Caco-2 (cell line): ENCODE measurements around the gene AMD1. TPM values are rescaled to one million over a fixed set of nuclear protein-coding genes. Genes with fewer than 3 reads are reported as not detected.

Experiments
- BruUV-seq: library from RNA; stranded (reverse); fragments of 400-500 nt; replicated peaks from 2 replicates; lab custom pipeline; 2021; lab: Mats Ljungman, UMichigan
- CTCF ChIA-PET: fragments of 300-600 bp; sonication (Branson Sonifier 250); formaldehyde crosslinking; loops from one replicate; lab custom pipeline; 2022; ENCODE audit warnings: antibody characterized with exemption; lab: Charles Lee
- POLR2A ChIA-PET: fragments of 300-600 bp; sonication (Branson Sonifier 250); formaldehyde crosslinking; loops from one replicate; lab custom pipeline; 2022; ENCODE audit warnings: antibody characterized with exemption; lab: Charles Lee
- DNase-seq, 2 experiments: peaks; one replicate each; pipeline versions ENCODE4 v3.0.0 to v3.0.0-alpha.2; 2020 to 2022
- H3K27me3 ChIP-seq: replicated peaks from 2 replicates; pipeline ENCODE4 v1.6.0; 2011; ENCODE audit warnings: low read length; ENCODE audit not compliant: control insufficient read depth, insufficient read depth
- H3K36me3 ChIP-seq: 2 replicates; pipeline ENCODE4 v1.5.1; 2011; ENCODE audit warnings: low read length; ENCODE audit not compliant: control insufficient read depth, insufficient read depth
- H3K4me1 ChIP-seq: fragments of 250-450 bp; sonication (Bioruptor Pico); 2 replicates; pipeline ENCODE4 v1.5.1; 2020; ENCODE audit warnings: mild to moderate bottlenecking
- H3K4me3 ChIP-seq: 2 replicates; pipeline ENCODE4 v1.5.1; 2011; ENCODE audit warnings: low read depth, mild to moderate bottlenecking, control low read depth, low read length
- H3K9me3 ChIP-seq: fragments of 250-450 bp; sonication (Bioruptor Pico); 2 replicates; pipeline ENCODE4 v1.5.1; 2020; ENCODE audit warnings: mild to moderate bottlenecking, moderate library complexity
- H3K27ac Mint-ChIP-seq: one replicate; pipeline ENCODE4 v1.8.0; 2022; ENCODE audit warnings: mixed read lengths; ENCODE audit not compliant: unreplicated experiment
- H3K27me3 Mint-ChIP-seq: one replicate; pipeline ENCODE4 v1.8.0; 2022; ENCODE audit warnings: mixed read lengths; ENCODE audit not compliant: insufficient read depth, unreplicated experiment
- H3K36me3 Mint-ChIP-seq: one replicate; pipeline ENCODE4 v1.8.0; 2022; ENCODE audit warnings: mild to moderate bottlenecking, mixed read lengths; ENCODE audit not compliant: insufficient read depth, unreplicated experiment
- H3K4me1 Mint-ChIP-seq: one replicate; pipeline ENCODE4 v1.8.0; 2022; ENCODE audit warnings: low read depth, mixed read lengths; ENCODE audit not compliant: unreplicated experiment
- H3K4me3 Mint-ChIP-seq: one replicate; pipeline ENCODE4 v1.8.0; 2022; ENCODE audit warnings: mild to moderate bottlenecking, moderate library complexity, mixed read lengths; ENCODE audit not compliant: unreplicated experiment
- H3K9me3 Mint-ChIP-seq: one replicate; pipeline ENCODE4 v1.8.0; 2022; ENCODE audit warnings: mixed read lengths; ENCODE audit not compliant: unreplicated experiment
- CTCF ChIP-seq, 2 experiments: fragments of 200-600 bp in 1 of 2; IDR thresholded peaks; 1 replicate in 1 of 2; 2 replicates in 1 of 2; pipeline versions ENCODE4 v1.5.1 to v1.8.0; 2011 to 2022; ENCODE audit warnings: antibody characterized with exemption in 1 of 2, control low read depth in 1 of 2, inconsistent platforms in 1 of 2, low read depth in 1 of 2, low read length in 1 of 2, mild to moderate bottlenecking in 1 of 2, moderate library complexity in 1 of 2; ENCODE audit not compliant: insufficient read depth in 1 of 2, severe bottlenecking in 1 of 2, unreplicated experiment in 1 of 2
- intact Hi-C: fragments of 100-400 bp; cut with micrococcal nuclease; formaldehyde crosslinking; loops from one replicate; pipeline ENCODE4 v1.10.0; 2022; ENCODE audit not compliant: unreplicated experiment
- total RNA-seq: library from RNA; stranded (reverse); gene quantifications from 2 replicates; pipeline ENCODE4 v1.2.3, GENCODE V29; 2022

Gene AMD1
- total RNA-seq, 1 experiment from 2014 or later, result 90.0 TPM

- intact Hi-C loops, result loop anchor here (1.0 to 5.0 kb wide), 4 partner anchors 119 to 726 kb away; no protein-coding TSS in a partner anchor
Observed at GRCh38 chr6:110876170-110876773, 1.7 kb downstream of the AMD1 start.

GRCh38 chr6:110876806-110877564 lies 2.4 kb downstream of the AMD1 start:
- H3K36me3 ChIP-seq, result no peaks in the 10 kb centered on the region
- Mint-ChIP-seq H3K4me3 (peak overlapping the region; percentile 98), H3K27ac (peak overlapping the region; percentile 82), H3K4me1 (peaks cover 29% of the 10 kb centered on the region), H3K36me3 (peaks cover 63% of the 10 kb centered on the region), H3K9me3 (no peaks in the 10 kb centered on the region), H3K27me3 (no peaks in the 10 kb centered on the region)
- peak overlapping the region; percentile 93 for H3K4me3 ChIP-seq
- H3K9me3 ChIP-seq, result no peaks in the 10 kb centered on the region
- intact Hi-C loops, result loop anchor here (1.0 to 5.0 kb wide), 4 partner anchors 120 to 725 kb away; no protein-coding TSS in a partner anchor
- H3K4me1 ChIP-seq, result peaks cover 36% of the 10 kb centered on the region
- no peaks in the 10 kb centered on the region for H3K27me3 ChIP-seq
- no peak for DNase-seq
- POLR2A ChIA-PET, result interaction anchor here (0.6 to 4.8 kb wide), 12 partner anchors 10 to 199 kb away, joined by 3 to 200 read pairs (median 4); partner anchors contain the start of genes CDK19 and GTF3C6
- TF ChIP-seq CTCF (IDR thresholded peaks at IDR 0.05; ENCODE audit: insufficient read depth in 1 of 2, low read depth in 1 of 2, low read length in 1 of 2, severe bottlenecking in 1 of 2, unreplicated experiment in 1 of 2), result no peak
- CTCF ChIA-PET, result interaction anchor here (1.0 to 1.1 kb wide), 2 partner anchors 62 to 195 kb away, joined by 3 to 7 read pairs; partner anchors contain the start of gene CDK19
- TSS peak; percentile 10 for BruUV-seq

More at GRCh38 chr6:110876170-110876773, 1.7 kb downstream of the AMD1 start:
- no peaks in the 10 kb centered on the region for H3K27me3 ChIP-seq
- CTCF ChIA-PET, result interaction anchor here (0.6 to 1.1 kb wide), 3 partner anchors 49 to 194 kb away, joined by 3 to 7 read pairs (median 7); partner anchors contain the start of gene CDK19
- POLR2A ChIA-PET, result interaction anchor here (0.5 to 4.8 kb wide), 15 partner anchors 10 to 521 kb away, joined by 3 to 200 read pairs (median 4); partner anchors contain the start of genes CDK19 and GTF3C6
- no peaks in the 10 kb centered on the region for H3K9me3 ChIP-seq
- Mint-ChIP-seq H3K4me3 (peak overlapping the region; percentile 98), H3K27ac (peak overlapping the region; percentile 82), H3K9me3 (no peaks in the 10 kb centered on the region), H3K36me3 (peaks cover 62% of the 10 kb centered on the region), H3K27me3 (no peaks in the 10 kb centered on the region), H3K4me1 (peaks cover 29% of the 10 kb centered on the region)
- H3K4me1 ChIP-seq, result peaks cover 39% of the 10 kb centered on the region
- peak overlapping the region; percentile 93 for H3K4me3 ChIP-seq
- no peak for TF ChIP-seq CTCF (IDR thresholded peaks at IDR 0.05; ENCODE audit: insufficient read depth in 1 of 2, low read depth in 1 of 2, low read length in 1 of 2, severe bottlenecking in 1 of 2, unreplicated experiment in 1 of 2)
- no peaks in the 10 kb centered on the region for H3K36me3 ChIP-seq
- BruUV-seq, result no TSS peak
- peak; percentile 87 to 89 for DNase-seq

- peak overlapping the region; percentile 93 for H3K4me3 ChIP-seq
- Mint-ChIP-seq H3K27me3 (no peaks in the 10 kb centered on the region), H3K36me3 (peaks cover 68% of the 10 kb centered on the region), H3K4me3 (peak overlapping the region; percentile 98), H3K27ac (peak overlapping the region; percentile 82), H3K9me3 (no peaks in the 10 kb centered on the region), H3K4me1 (peaks cover 29% of the 10 kb centered on the region)
- intact Hi-C loops, result loop anchor here (5.0 kb wide), 3 partner anchors 120 to 725 kb away; no protein-coding TSS in a partner anchor
- POLR2A ChIA-PET, result interaction anchor here (1.6 to 4.8 kb wide), 2 partner anchors 62 to 63 kb away, joined by 8 to 200 read pairs; partner anchors contain the start of gene CDK19
- no TSS peak for BruUV-seq
- peaks cover 36% of the 10 kb centered on the region for H3K4me1 ChIP-seq
- TF ChIP-seq CTCF (IDR thresholded peaks at IDR 0.05; ENCODE audit: insufficient read depth in 1 of 2, low read depth in 1 of 2, low read length in 1 of 2, severe bottlenecking in 1 of 2, unreplicated experiment in 1 of 2), result no peak
- no peaks in the 10 kb centered on the region for H3K27me3 ChIP-seq
- no peaks in the 10 kb centered on the region for H3K36me3 ChIP-seq
- CTCF ChIA-PET, result interaction anchor here (1.0 kb wide), 1 partner anchor 62 kb away, joined by 3 read pairs; the partner anchor contains the start of gene CDK19
- DNase-seq, result no peak
- no peaks in the 10 kb centered on the region for H3K9me3 ChIP-seq
Observed at GRCh38 chr6:110877569-110877968, 3.0 kb downstream of the AMD1 start.
